Measurements from ENCODE around the gene OR5D16.

OR5D16 gene

GRCh38 chr11:55838452-55838851, at the start of gene OR5D16:
Gene OR5D16, plus strand, starts transcription at chr11:55838752. Its CDS starts 0 bp downstream, at chr11:55838752.
- Histone ChIP-seq H3K9ac (ENCODE audit: low read depth in 1 of 2, low read length in 2 of 2) (no peak within 1 kb of the TSS), H3K4me1 (ENCODE audit: control insufficient read depth in 1 of 2, insufficient read depth in 2 of 2, low read length in 2 of 2) (no peaks in the 10 kb centered on the region), H3K27ac (ENCODE audit: low read depth, low read length) (no peak within 1 kb of the TSS), H3K36me3 (ENCODE audit: control insufficient read depth in 1 of 2, insufficient read depth in 2 of 2, low read length in 2 of 2) (no peaks in the 10 kb centered on the region), H3K4me3 (ENCODE audit: low read depth in 1 of 2, low read length in 2 of 2) (no peak within 1 kb of the TSS), H3K27me3 (ENCODE audit: control insufficient read depth in 1 of 2, insufficient read depth in 2 of 2, low read length in 2 of 2) (no peaks in the 10 kb centered on the region), H3K9me3 (ENCODE audit: control insufficient read depth in 1 of 2, low read length in 2 of 2) (peaks cover 6 to 9% of the 10 kb centered on the region in 2 donors)

- no peak overlapping the region for H3K27ac ChIP-seq (ENCODE audit: low read depth, low read length)
- H3K36me3 ChIP-seq (ENCODE audit: control insufficient read depth in 1 of 2, insufficient read depth in 2 of 2, low read length in 2 of 2) = no peaks in the 10 kb centered on the region
- H3K4me3 ChIP-seq (ENCODE audit: low read depth in 1 of 2, low read length in 2 of 2) = no peak overlapping the region
- no peaks in the 10 kb centered on the region for H3K27me3 ChIP-seq (ENCODE audit: control insufficient read depth in 1 of 2, insufficient read depth in 2 of 2, low read length in 2 of 2)
- H3K9ac ChIP-seq (ENCODE audit: low read depth in 1 of 2, low read length in 2 of 2) = no peak overlapping the region
- H3K4me1 ChIP-seq (ENCODE audit: control insufficient read depth in 1 of 2, insufficient read depth in 2 of 2, low read length in 2 of 2) = no peaks in the 10 kb centered on the region
- peaks cover 9 to 13% of the 10 kb centered on the region in 2 donors for H3K9me3 ChIP-seq (ENCODE audit: control insufficient read depth in 1 of 2, low read length in 2 of 2)
Measured at GRCh38 chr11:55791606-55792005, 46.9 kb upstream of the OR5D16 start.

- H3K4me3 ChIP-seq (ENCODE audit: low read depth in 1 of 2, low read length in 2 of 2) = no peak overlapping the region
- H3K27ac ChIP-seq (ENCODE audit: low read depth, low read length) = no peak overlapping the region
- H3K4me1 ChIP-seq (ENCODE audit: control insufficient read depth in 1 of 2, insufficient read depth in 2 of 2, low read length in 2 of 2) = no peaks in the 10 kb centered on the region
- peaks cover 9 to 10% of the 10 kb centered on the region in 2 donors for H3K9me3 ChIP-seq (ENCODE audit: control insufficient read depth in 1 of 2, low read length in 2 of 2)
- H3K27me3 ChIP-seq (ENCODE audit: control insufficient read depth in 1 of 2, insufficient read depth in 2 of 2, low read length in 2 of 2) = no peaks in the 10 kb centered on the region
- no peak overlapping the region for H3K9ac ChIP-seq (ENCODE audit: low read depth in 1 of 2, low read length in 2 of 2)
- no peaks in the 10 kb centered on the region for H3K36me3 ChIP-seq (ENCODE audit: control insufficient read depth in 1 of 2, insufficient read depth in 2 of 2, low read length in 2 of 2)
Measured at GRCh38 chr11:55793321-55793720, 45.2 kb upstream of the OR5D16 start.

- peaks cover 9% of the 10 kb centered on the region in 2 donors for H3K9me3 ChIP-seq (ENCODE audit: control insufficient read depth in 1 of 2, low read length in 2 of 2)
- no peaks in the 10 kb centered on the region for H3K36me3 ChIP-seq (ENCODE audit: control insufficient read depth in 1 of 2, insufficient read depth in 2 of 2, low read length in 2 of 2)
- no peaks in the 10 kb centered on the region for H3K4me1 ChIP-seq (ENCODE audit: control insufficient read depth in 1 of 2, insufficient read depth in 2 of 2, low read length in 2 of 2)
- H3K27ac ChIP-seq (ENCODE audit: low read depth, low read length) = no peak within 1 kb of the TSS
- no peak within 1 kb of the TSS for H3K9ac ChIP-seq (ENCODE audit: low read depth in 1 of 2, low read length in 2 of 2)
- H3K4me3 ChIP-seq (ENCODE audit: low read depth in 1 of 2, low read length in 2 of 2) = no peak within 1 kb of the TSS
- no peaks in the 10 kb centered on the region for H3K27me3 ChIP-seq (ENCODE audit: control insufficient read depth in 1 of 2, insufficient read depth in 2 of 2, low read length in 2 of 2)
Measured at GRCh38 chr11:55795256-55795655, 43.3 kb upstream of the OR5D16 start, which contains the start of gene OR5D14. Gene OR5D14, plus strand, starts transcription at chr11:55795556. Its CDS starts 0 bp downstream, at chr11:55795556.

GRCh38 chr11:55806248-55806647, 32.3 kb upstream of the OR5D16 start:
- Histone ChIP-seq H3K27me3 (ENCODE audit: control insufficient read depth in 1 of 2, insufficient read depth in 2 of 2, low read length in 2 of 2) (no peaks in the 10 kb centered on the region), H3K4me1 (ENCODE audit: control insufficient read depth in 1 of 2, insufficient read depth in 2 of 2, low read length in 2 of 2) (no peaks in the 10 kb centered on the region), H3K9ac (ENCODE audit: low read depth in 1 of 2, low read length in 2 of 2) (no peak overlapping the region), H3K27ac (ENCODE audit: low read depth, low read length) (no peak overlapping the region), H3K36me3 (ENCODE audit: control insufficient read depth in 1 of 2, insufficient read depth in 2 of 2, low read length in 2 of 2) (no peaks in the 10 kb centered on the region), H3K9me3 (ENCODE audit: control insufficient read depth in 1 of 2, low read length in 2 of 2) (peaks cover 10 to 27% of the 10 kb centered on the region in 2 donors), H3K4me3 (ENCODE audit: low read depth in 1 of 2, low read length in 2 of 2) (no peak overlapping the region)

- H3K9me3 ChIP-seq (ENCODE audit: control insufficient read depth in 1 of 2, low read length in 2 of 2) = peaks cover 16 to 25% of the 10 kb centered on the region in 2 donors
- no peak within 1 kb of the TSS for H3K9ac ChIP-seq (ENCODE audit: low read depth in 1 of 2, low read length in 2 of 2)
- no peaks in the 10 kb centered on the region for H3K36me3 ChIP-seq (ENCODE audit: control insufficient read depth in 1 of 2, insufficient read depth in 2 of 2, low read length in 2 of 2)
- H3K27me3 ChIP-seq (ENCODE audit: control insufficient read depth in 1 of 2, insufficient read depth in 2 of 2, low read length in 2 of 2) = no peaks in the 10 kb centered on the region
- H3K27ac ChIP-seq (ENCODE audit: low read depth, low read length) = no peak within 1 kb of the TSS
- no peaks in the 10 kb centered on the region for H3K4me1 ChIP-seq (ENCODE audit: control insufficient read depth in 1 of 2, insufficient read depth in 2 of 2, low read length in 2 of 2)
- H3K4me3 ChIP-seq (ENCODE audit: low read depth in 1 of 2, low read length in 2 of 2) = no peak within 1 kb of the TSS
Measured at GRCh38 chr11:55811067-55811466, 27.5 kb upstream of the OR5D16 start, which contains the start of gene OR5L1. Gene OR5L1, plus strand, starts transcription at chr11:55811367. Its CDS starts 100 bp downstream, at chr11:55811467.

GRCh38 chr11:55819330-55819729, 19.2 kb upstream of the OR5D16 start, which contains the start of gene OR5D18:
Gene OR5D18, plus strand, starts transcription at chr11:55819630. Its CDS starts 0 bp downstream, at chr11:55819630.
- H3K36me3 ChIP-seq (ENCODE audit: control insufficient read depth in 1 of 2, insufficient read depth in 2 of 2, low read length in 2 of 2) = no peaks in the 10 kb centered on the region
- no peak within 1 kb of the TSS for H3K27ac ChIP-seq (ENCODE audit: low read depth, low read length)
- H3K9ac ChIP-seq (ENCODE audit: low read depth in 1 of 2, low read length in 2 of 2) = no peak within 1 kb of the TSS
- no peaks in the 10 kb centered on the region for H3K4me1 ChIP-seq (ENCODE audit: control insufficient read depth in 1 of 2, insufficient read depth in 2 of 2, low read length in 2 of 2)
- H3K4me3 ChIP-seq (ENCODE audit: low read depth in 1 of 2, low read length in 2 of 2) = no peak within 1 kb of the TSS
- H3K9me3 ChIP-seq (ENCODE audit: control insufficient read depth in 1 of 2, low read length in 2 of 2) = peaks cover 11 to 14% of the 10 kb centered on the region in 2 donors
- H3K27me3 ChIP-seq (ENCODE audit: control insufficient read depth in 1 of 2, insufficient read depth in 2 of 2, low read length in 2 of 2) = no peaks in the 10 kb centered on the region

- Histone ChIP-seq H3K9ac (ENCODE audit: low read depth in 1 of 2, low read length in 2 of 2) (no peak within 1 kb of the TSS), H3K4me1 (ENCODE audit: control insufficient read depth in 1 of 2, insufficient read depth in 2 of 2, low read length in 2 of 2) (no peaks in the 10 kb centered on the region), H3K27ac (ENCODE audit: low read depth, low read length) (no peak within 1 kb of the TSS), H3K4me3 (ENCODE audit: low read depth in 1 of 2, low read length in 2 of 2) (no peak within 1 kb of the TSS), H3K36me3 (ENCODE audit: control insufficient read depth in 1 of 2, insufficient read depth in 2 of 2, low read length in 2 of 2) (no peaks in the 10 kb centered on the region), H3K9me3 (ENCODE audit: control insufficient read depth in 1 of 2, low read length in 2 of 2) (peaks cover 11 to 17% of the 10 kb centered on the region in 2 donors), H3K27me3 (ENCODE audit: control insufficient read depth in 1 of 2, insufficient read depth in 2 of 2, low read length in 2 of 2) (no peaks in the 10 kb centered on the region)
Measured at GRCh38 chr11:55826919-55827318, 11.6 kb upstream of the OR5D16 start, which contains the start of gene OR5L2. Gene OR5L2, plus strand, starts transcription at chr11:55827219. Its CDS starts 0 bp downstream, at chr11:55827219.

GRCh38 chr11:55847453-55847852, 8.9 kb downstream of the OR5D16 start:
- Histone ChIP-seq H3K9ac (ENCODE audit: low read depth in 1 of 2, low read length in 2 of 2) (no peak overlapping the region), H3K4me1 (ENCODE audit: control insufficient read depth in 1 of 2, insufficient read depth in 2 of 2, low read length in 2 of 2) (no peaks in the 10 kb centered on the region), H3K27ac (ENCODE audit: low read depth, low read length) (no peak overlapping the region), H3K9me3 (ENCODE audit: control insufficient read depth in 1 of 2, low read length in 2 of 2) (peaks cover 0 to 5% of the 10 kb centered on the region in 2 donors), H3K4me3 (ENCODE audit: low read depth in 1 of 2, low read length in 2 of 2) (no peak overlapping the region), H3K27me3 (ENCODE audit: control insufficient read depth in 1 of 2, insufficient read depth in 2 of 2, low read length in 2 of 2) (no peaks in the 10 kb centered on the region), H3K36me3 (ENCODE audit: control insufficient read depth in 1 of 2, insufficient read depth in 2 of 2, low read length in 2 of 2) (no peaks in the 10 kb centered on the region)

GRCh38 chr11:55849037-55849436, 10.5 kb downstream of the OR5D16 start:
- H3K36me3 ChIP-seq (ENCODE audit: control insufficient read depth in 1 of 2, insufficient read depth in 2 of 2, low read length in 2 of 2) = no peaks in the 10 kb centered on the region
- no peak overlapping the region for H3K9ac ChIP-seq (ENCODE audit: low read depth in 1 of 2, low read length in 2 of 2)
- H3K27ac ChIP-seq (ENCODE audit: low read depth, low read length) = no peak overlapping the region
- no peaks in the 10 kb centered on the region for H3K27me3 ChIP-seq (ENCODE audit: control insufficient read depth in 1 of 2, insufficient read depth in 2 of 2, low read length in 2 of 2)
- peaks cover 0 to 5% of the 10 kb centered on the region in 2 donors for H3K9me3 ChIP-seq (ENCODE audit: control insufficient read depth in 1 of 2, low read length in 2 of 2)
- H3K4me1 ChIP-seq (ENCODE audit: control insufficient read depth in 1 of 2, insufficient read depth in 2 of 2, low read length in 2 of 2) = no peaks in the 10 kb centered on the region
- no peak overlapping the region for H3K4me3 ChIP-seq (ENCODE audit: low read depth in 1 of 2, low read length in 2 of 2)
